ENCODE results near the gene SMIM21.

Gene SMIM21

GRCh38 chr18:75454022-75454795 is 26.7 kb upstream of the SMIM21 start:
- TF ChIP-seq ZFX (IDR thresholded peaks at IDR 0.05) (no peak), CTCF (conservative IDR thresholded peaks at IDR 0.05) (no peak)
- H3K27ac ChIP-seq, result no peak overlapping the region

DNA sequence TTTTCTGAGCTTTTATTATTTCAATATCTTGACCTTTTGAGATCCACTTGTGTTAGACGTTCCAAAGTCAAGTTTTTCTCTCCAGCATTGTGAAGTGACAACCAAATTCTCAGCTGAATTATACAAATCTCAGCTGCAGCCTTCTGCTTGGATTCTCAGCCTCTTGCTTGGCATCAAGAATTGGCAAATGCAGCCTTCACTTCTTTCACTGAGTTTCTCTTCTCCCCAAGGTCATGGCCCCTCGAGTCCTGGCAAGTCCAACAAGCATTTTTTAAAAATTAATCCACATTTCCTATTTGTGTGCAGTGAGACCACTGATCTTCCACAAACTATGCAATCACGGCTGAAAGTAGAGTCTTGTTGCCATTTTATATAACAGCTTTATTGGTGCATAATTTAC is 23.4 kb upstream of the SMIM21 start:
- H3K27ac ChIP-seq, result no peak overlapping the region
- no peak for TF ChIP-seq ZFX (IDR thresholded peaks at IDR 0.05)
- TF ChIP-seq CTCF (conservative IDR thresholded peaks at IDR 0.05), result no peak

GRCh38 chr18:75441896-75442295 is 14.4 kb upstream of the SMIM21 start:
- no peak overlapping the region for H3K27ac ChIP-seq
- TF ChIP-seq ZFX (IDR thresholded peaks at IDR 0.05), result no peak
- no peak for TF ChIP-seq CTCF (conservative IDR thresholded peaks at IDR 0.05)

- no peak overlapping the region for H3K27ac ChIP-seq
- TF ChIP-seq CTCF (conservative IDR thresholded peaks at IDR 0.05) (no peak), ZFX (IDR thresholded peaks at IDR 0.05) (no peak)
These were observed 11.8 kb upstream of the SMIM21 start for GRCh38 chr18:75439348-75439747.

DNA sequence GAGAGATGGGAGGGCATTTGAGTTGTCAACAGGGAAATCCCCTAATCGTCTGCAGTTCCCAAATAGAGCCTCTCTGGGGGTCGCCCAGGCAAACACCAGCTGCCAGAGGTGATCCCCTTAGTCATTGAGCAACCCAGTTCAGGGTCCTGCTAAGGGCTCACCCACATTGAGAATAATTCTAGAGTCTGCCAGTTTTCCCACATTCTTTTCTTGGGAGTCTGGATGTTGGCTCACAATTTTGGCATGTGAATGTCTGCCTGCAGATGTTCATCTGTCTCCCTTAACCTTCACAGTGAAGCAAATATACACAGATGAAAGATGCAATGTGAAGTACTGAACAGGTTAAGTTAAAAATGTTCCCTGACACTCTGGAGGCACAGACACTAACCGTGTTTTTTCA is 11.4 kb upstream of the SMIM21 start:
- no peak overlapping the region for H3K27ac ChIP-seq
- TF ChIP-seq CTCF (conservative IDR thresholded peaks at IDR 0.05) (no peak), ZFX (IDR thresholded peaks at IDR 0.05) (no peak)

GRCh38 chr18:75437979-75438378 is 10.5 kb upstream of the SMIM21 start:
- no peak overlapping the region for H3K27ac ChIP-seq
- TF ChIP-seq ZFX (IDR thresholded peaks at IDR 0.05) (no peak), CTCF (conservative IDR thresholded peaks at IDR 0.05) (no peak)

DNA sequence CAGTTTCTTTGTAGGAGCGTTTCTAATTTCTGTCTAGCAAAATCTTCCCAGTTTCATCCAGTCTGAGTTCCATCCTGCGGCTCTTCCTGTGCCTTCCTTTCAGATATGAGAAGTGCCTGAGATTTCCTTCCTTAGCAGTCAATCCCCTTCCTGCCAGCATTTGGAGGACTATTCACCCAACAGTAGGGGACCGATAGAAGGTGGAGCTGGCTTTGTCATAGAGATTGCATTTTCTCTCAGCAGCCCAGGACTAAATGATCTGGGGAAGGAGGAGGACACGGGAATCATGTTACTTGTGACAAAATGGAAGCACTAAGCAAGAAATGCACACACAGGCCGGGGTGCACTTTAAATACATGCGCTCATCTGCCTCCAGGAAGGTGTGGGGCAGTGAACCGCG is 5.6 kb upstream of the SMIM21 start:
- TF ChIP-seq ZFX (IDR thresholded peaks at IDR 0.05), result no peak
- no peak for TF ChIP-seq CTCF (conservative IDR thresholded peaks at IDR 0.05)
- H3K27ac ChIP-seq, result no peak overlapping the region

All from C4-2B (cell line).